Endothelial cell of umbilical vein (primary cell): ENCODE measurements around the gene STT3B. TPM values are rescaled to one million over a fixed set of nuclear protein-coding genes. Genes with fewer than 3 reads are reported as not detected.
"Not testable (repeated sequence)": the region's sequence is repeated elsewhere in the genome, so short reads cannot be mapped to it uniquely, and the experiment has no call there.

Experiments used
- BruUV-seq: library from RNA; stranded (reverse); fragments of 400-500 nt; replicated peaks from 2 replicates; lab custom pipeline; 2021; lab: Mats Ljungman, UMichigan
- CTCF ChIA-PET: fragments of 300-600, 350-600 bp; sonication (Branson Sonifier 250); formaldehyde crosslinking; loops from one replicate; lab custom pipeline; 2021; ENCODE audit warnings: antibody characterized with exemption, inconsistent platforms; lab: Charles Lee
- POLR2A ChIA-PET: fragments of 300-600, 350-600 bp; sonication (Branson Sonifier 250); formaldehyde crosslinking; loops from one replicate; lab custom pipeline; 2021; ENCODE audit warnings: antibody characterized with exemption, inconsistent platforms; lab: Charles Lee
- DNase-seq: peaks from one replicate; pipeline ENCODE4 v3.0.0-alpha.2; 2011; ENCODE audit warnings: low read depth, low spot score
- FAIRE-seq: peaks from 2 replicates; lab custom pipeline; 2011; peaks lifted over from hg19 to GRCh38; lab: Jason Lieb, UNC
- H2AFZ ChIP-seq: 2 replicates; pipeline ENCODE4 v1.6.0; 2012; ENCODE audit warnings: low read depth, low read length, control low read depth, inconsistent platforms
- H3K27ac ChIP-seq: 2 replicates; pipeline ENCODE4 v1.5.1; 2011; ENCODE audit warnings: low read depth, mild to moderate bottlenecking, control low read depth, low read length, moderate library complexity; ENCODE audit not compliant: insufficient read depth
- H3K27me3 ChIP-seq, 2 experiments: 2 replicates each; pipeline versions ENCODE4 v1.6.0 to v1.6.1; 2011; ENCODE audit warnings: low read length in 2 of 2, mixed read lengths in 1 of 2; ENCODE audit not compliant: control insufficient read depth in 2 of 2, insufficient read depth in 2 of 2
- H3K36me3 ChIP-seq, 2 experiments: 2 replicates in 1 of 2; 3 replicates in 1 of 2; pipeline ENCODE4 v1.5.1; 2011; ENCODE audit warnings: low read length in 2 of 2, mild to moderate bottlenecking in 1 of 2, moderate library complexity in 1 of 2; ENCODE audit not compliant: control insufficient read depth in 2 of 2, insufficient read depth in 2 of 2; ENCODE audit errors: extremely low read depth in 1 of 2
- H3K4me1 ChIP-seq: 3 replicates; pipeline ENCODE4 v1.5.1; 2011; ENCODE audit warnings: mild to moderate bottlenecking, low read length; ENCODE audit not compliant: control insufficient read depth, insufficient read depth; ENCODE audit errors: extremely low read depth
- H3K4me2 ChIP-seq: 2 replicates; pipeline ENCODE4 v1.6.1; 2011; ENCODE audit warnings: low read length, control low read depth, mixed read lengths; ENCODE audit not compliant: insufficient read depth
- H3K4me3 ChIP-seq, 3 experiments: fragments of 200-600 bp in 1 of 3; sonication (generic), shearing (Covaris generic) in 1 of 3; replicated peaks in 1 of 3; 2 replicates each; pipeline ENCODE4 v1.5.1; 2011 to 2016; ENCODE audit warnings: control low read depth in 3 of 3, low read length in 3 of 3, mild to moderate bottlenecking in 2 of 3, inconsistent platforms in 1 of 3, low read depth in 1 of 3, moderate library complexity in 1 of 3; ENCODE audit not compliant: insufficient read depth in 1 of 3
- H3K79me2 ChIP-seq: 2 replicates; pipeline ENCODE4 v1.6.0; 2012; ENCODE audit warnings: low read length, inconsistent platforms; ENCODE audit not compliant: control insufficient read depth, insufficient read depth
- H3K9ac ChIP-seq: replicated peaks from 2 replicates; pipeline ENCODE3; 2011; ENCODE audit warnings: low read length, control low read depth; ENCODE audit not compliant: insufficient read depth; ENCODE audit errors: extremely low read depth
- H3K9me1 ChIP-seq: replicated peaks from 3 replicates; pipeline ENCODE4 v1.6.0; 2011; ENCODE audit warnings: mild to moderate bottlenecking, low read length; ENCODE audit not compliant: control insufficient read depth, insufficient read depth; ENCODE audit errors: extremely low read depth
- H3K9me3 ChIP-seq: replicated peaks from 2 replicates; pipeline ENCODE4 v1.5.1; 2012; ENCODE audit warnings: low read length, inconsistent platforms; ENCODE audit not compliant: control insufficient read depth, insufficient read depth
- H4K20me1 ChIP-seq: replicated peaks from 2 replicates; pipeline ENCODE3; 2011; ENCODE audit warnings: mild to moderate bottlenecking, low read length; ENCODE audit not compliant: control insufficient read depth, insufficient read depth; ENCODE audit errors: extremely low read depth
- CTCF ChIP-seq, 2 donors: IDR thresholded peaks; 1 replicate in 1 of 2; 2 replicates in 1 of 2; pipeline ENCODE4 v1.5.1; 2011; ENCODE audit warnings: low read length in 2 of 2, mild to moderate bottlenecking in 2 of 2, moderate library complexity in 2 of 2, control low read depth in 1 of 2, inconsistent platforms in 1 of 2, low read depth in 1 of 2; ENCODE audit not compliant: insufficient read depth in 1 of 2; ENCODE audit errors: extremely low read depth in 1 of 2
- EZH2 ChIP-seq: IDR thresholded peaks from 2 replicates; pipeline ENCODE4 v1.6.1; 2012; ENCODE audit warnings: borderline replicate concordance, low read depth, mild to moderate bottlenecking, moderate library complexity, low read length, inconsistent platforms; ENCODE audit not compliant: severe bottlenecking
- FOS ChIP-seq: IDR thresholded peaks from 2 replicates; pipeline ENCODE4 v1.6.1; 2011; ENCODE audit warnings: mild to moderate bottlenecking, low read length, moderate library complexity, borderline replicate concordance; ENCODE audit not compliant: insufficient read depth
- GATA2 ChIP-seq: IDR thresholded peaks from 2 replicates; pipeline ENCODE4 v1.7.0; 2011; ENCODE audit warnings: low read depth, mild to moderate bottlenecking, moderate library complexity, mixed read lengths, low read length; ENCODE audit not compliant: insufficient read length, insufficient read depth
- JUN ChIP-seq: IDR thresholded peaks from 2 replicates; pipeline ENCODE4 v1.6.1; 2011; ENCODE audit warnings: borderline replicate concordance, low read depth; ENCODE audit not compliant: insufficient read length, insufficient read depth
- MAX ChIP-seq: IDR thresholded peaks from 2 replicates; pipeline ENCODE4 v1.6.1; 2011; ENCODE audit not compliant: insufficient read depth, insufficient read length
- MYC ChIP-seq: IDR thresholded peaks from one replicate; pipeline ENCODE4 v1.6.1; 2011; ENCODE audit warnings: mild to moderate bottlenecking, low read depth, low read length
- POLR2A ChIP-seq: IDR thresholded peaks from 2 replicates; pipeline ENCODE4 v1.6.1; 2012; ENCODE audit warnings: low read depth, mild to moderate bottlenecking, control low read depth, low read length
- POLR2AphosphoS5 ChIP-seq: IDR thresholded peaks from 2 replicates; pipeline ENCODE4 v1.6.1; 2012; ENCODE audit warnings: low read depth, mild to moderate bottlenecking, control low read depth, low read length, moderate library complexity; ENCODE audit not compliant: insufficient read depth
- dilution Hi-C: fragments of 300-500 bp; cut with MboI; formaldehyde crosslinking; loops from one replicate; pipeline ENCODE4 v1.15.0; 2019; ENCODE audit warnings: low sequenced_read_pairs; ENCODE audit not compliant: extremely low pct_ligation_motif_present
- intact Hi-C: fragments of 100-400 bp; cut with micrococcal nuclease; formaldehyde crosslinking; loops from one replicate; pipeline ENCODE4 v1.10.0; 2022
- polyA plus RNA-seq, 4 experiments: library from polyadenylated mRNA; depleted of rRNA in 3 of 4; stranded (reverse) in 3 of 4; unstranded in 1 of 4; fragments of >200 nt; gene quantifications; 2 replicates each; pipeline versions ENCODE4 v1.2.1 to v1.2.3, GENCODE V29; 2011 to 2012; ENCODE audit warnings: missing spikeins in 1 of 4
- total RNA-seq: library from RNA; stranded (reverse); gene quantifications from 2 replicates; pipeline ENCODE4 v1.2.3, GENCODE V29; 2021

STT3B gene
- total and polyA plus RNA-seq, 2 donors (not counting 3 experiments of a cell fraction or from before 2014, with no cell fraction given): 56.4 to 113 TPM

- no peaks in the 10 kb centered on the region for H3K79me2 ChIP-seq
- dilution Hi-C loops (no loop called here), intact Hi-C loops (no loop called here)
- H3K9me1 ChIP-seq: no peaks in the 10 kb centered on the region
- no TSS peak for BruUV-seq
- no peak for TF ChIP-seq EZH2
- TF ChIP-seq MAX: no peak
- TF ChIP-seq POLR2AphosphoS5: no peak
- TF ChIP-seq JUN: no peak
- no peak for TF ChIP-seq POLR2A
- no peak for TF ChIP-seq MYC
- TF ChIP-seq FOS: no peak
- TF ChIP-seq GATA2: no peak
- TF ChIP-seq CTCF (IDR thresholded peaks at IDR 0.05; ENCODE audit: extremely low read depth in 1 of 2, insufficient read depth in 1 of 2, low read depth in 1 of 2, low read length in 2 of 2): no peak
- H3K4me2 ChIP-seq: no peak overlapping the region
- no peak overlapping the region for H3K27ac ChIP-seq
- no peaks in the 10 kb centered on the region for H4K20me1 ChIP-seq
- H3K9ac ChIP-seq: no peak overlapping the region
- H3K4me3 ChIP-seq: no peak overlapping the region
- POLR2A ChIA-PET: no interaction called here
- CTCF ChIA-PET: no interaction called here
- DNase-seq: no peak
- no peaks in the 10 kb centered on the region for H3K9me3 ChIP-seq
- no peaks in the 10 kb centered on the region for H3K4me1 ChIP-seq
- H2AFZ ChIP-seq: no peak overlapping the region
- FAIRE-seq: no peak
- peaks cover 14 to 22% of the 10 kb centered on the region in 2 experiments for H3K27me3 ChIP-seq
- H3K36me3 ChIP-seq: no peaks in the 10 kb centered on the region
Measured at GRCh38 chr3:31505371-31506048, 27.2 kb upstream of the STT3B start.

GRCh38 chr3:31506515-31506914 is 26.2 kb upstream of the STT3B start:
- dilution Hi-C loops, H2AFZ ChIP-seq, DNase-seq, H3K9ac ChIP-seq, intact Hi-C loops, H3K36me3 ChIP-seq, H3K27ac ChIP-seq, H3K79me2 ChIP-seq, H3K4me3 ChIP-seq, H3K9me1 ChIP-seq, H4K20me1 ChIP-seq, POLR2A ChIA-PET, BruUV-seq, CTCF ChIA-PET, H3K9me3 ChIP-seq, H3K4me1 ChIP-seq, FAIRE-seq, H3K4me2 ChIP-seq: not testable (repeated sequence)
- peaks cover 13 to 19% of the 10 kb centered on the region in 2 experiments for H3K27me3 ChIP-seq
